GM18511 (cell line): ENCODE measurements around the gene ZNF821.
"Not testable (repeated sequence)": the region's sequence is repeated elsewhere in the genome, so short reads cannot be mapped to it uniquely, and the experiment has no call there.

Experiments
- ATAC-seq: cut with Tn5 transposase; IDR thresholded peaks from one replicate; pipeline ENCODE4 v1.9.1; 2021; ENCODE audit warnings: mild to moderate bottlenecking, moderate library complexity; ENCODE audit not compliant: unreplicated experiment

Gene ZNF821

DNA sequence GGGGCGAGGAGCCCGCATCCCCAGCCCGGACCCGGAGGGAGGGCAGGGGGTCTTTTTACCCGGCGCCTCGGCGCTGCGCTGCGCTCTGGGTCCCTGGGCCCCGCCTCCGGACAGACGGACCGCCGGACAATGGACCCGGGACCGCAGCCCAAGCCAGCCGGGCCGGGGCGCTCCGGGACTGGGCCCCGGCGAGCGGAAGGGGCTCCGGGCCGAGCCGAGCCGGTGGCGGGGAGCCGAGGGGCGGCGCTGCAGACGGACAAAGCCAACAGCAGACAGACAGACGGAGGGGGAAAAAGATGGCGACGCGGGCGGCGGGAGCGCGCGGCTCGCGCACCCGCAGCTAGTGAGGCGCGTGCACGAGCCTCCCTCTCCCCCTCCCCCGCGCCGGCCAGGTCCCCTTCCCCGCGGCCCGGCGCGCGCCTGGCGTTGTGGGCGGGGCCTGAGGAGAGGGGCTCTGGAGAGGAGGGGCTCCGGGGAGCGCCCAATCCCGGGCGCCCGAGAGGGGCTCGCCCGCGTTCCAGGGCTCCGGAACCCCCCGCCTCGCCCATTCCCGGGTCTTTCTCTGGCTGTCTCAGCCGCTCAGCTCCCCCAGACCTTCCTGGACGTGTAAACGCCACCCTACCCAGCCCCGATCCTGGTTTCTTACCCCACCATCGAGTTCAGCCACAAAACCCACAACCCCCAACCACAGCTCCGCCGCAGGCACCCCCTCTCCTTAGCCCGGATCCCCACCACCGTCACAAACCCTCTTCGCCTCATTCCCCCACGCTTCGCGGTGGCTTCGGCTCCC is at the start of gene ZNF821:
TSS of gene ZNF821 (minus strand) at position 334 of the 790 bp plus-strand sequence. CDS start 4,236 bp downstream, outside the sequence.
- ATAC-seq: peak; percentile 64

- no peak for ATAC-seq
Measured at GRCh38 chr16:71933017-71933416, 49.0 kb upstream of the ZNF821 start.

DNA sequence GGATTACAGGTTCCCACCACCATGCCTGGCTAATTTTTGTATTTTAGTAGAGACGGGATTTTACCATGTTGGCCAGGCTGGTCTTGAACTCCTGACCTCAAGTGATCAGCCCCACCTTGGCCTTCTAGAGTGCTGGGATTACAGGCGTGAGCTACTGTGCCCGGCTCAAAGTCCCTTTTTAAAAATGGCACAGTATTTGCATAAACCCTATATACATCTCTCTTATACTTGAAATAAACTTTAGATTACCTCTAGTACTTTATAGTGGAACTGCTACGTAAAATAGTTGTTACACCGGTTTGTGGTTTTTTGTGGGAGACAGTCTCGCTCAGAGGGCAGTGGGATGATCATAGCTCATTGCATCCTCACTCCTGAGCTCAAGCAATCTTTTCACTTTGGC is 47.6 kb upstream of the ZNF821 start:
- no peak for ATAC-seq

GRCh38 chr16:71931001-71931400 is 47.0 kb upstream of the ZNF821 start:
- ATAC-seq: no peak

DNA sequence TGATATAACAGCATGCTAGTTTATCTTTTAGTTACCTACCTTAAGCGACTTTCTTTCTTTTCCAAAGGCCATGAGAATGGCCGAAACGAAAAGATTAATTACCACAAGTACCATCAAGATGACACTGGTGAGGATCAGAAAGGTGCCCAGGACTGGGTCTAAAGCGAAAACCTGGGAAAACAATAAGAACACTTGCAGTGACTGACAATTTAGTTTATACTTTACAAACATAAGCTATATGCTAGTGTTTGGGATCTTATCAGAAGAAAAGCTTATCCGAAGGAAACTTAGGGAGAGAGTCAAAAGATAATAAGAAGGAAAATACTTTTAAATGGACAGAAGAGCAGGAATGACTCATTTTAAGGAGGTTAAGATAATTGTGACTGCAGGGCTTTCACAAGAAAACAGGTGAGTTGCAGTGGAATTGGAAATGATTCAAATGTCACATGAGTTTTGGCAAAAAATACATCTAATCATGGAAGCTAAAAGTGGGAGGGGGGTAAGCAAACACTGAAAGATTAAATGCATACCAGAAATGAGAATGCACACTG is 46.1 kb upstream of the ZNF821 start:
- ATAC-seq: no peak

DNA sequence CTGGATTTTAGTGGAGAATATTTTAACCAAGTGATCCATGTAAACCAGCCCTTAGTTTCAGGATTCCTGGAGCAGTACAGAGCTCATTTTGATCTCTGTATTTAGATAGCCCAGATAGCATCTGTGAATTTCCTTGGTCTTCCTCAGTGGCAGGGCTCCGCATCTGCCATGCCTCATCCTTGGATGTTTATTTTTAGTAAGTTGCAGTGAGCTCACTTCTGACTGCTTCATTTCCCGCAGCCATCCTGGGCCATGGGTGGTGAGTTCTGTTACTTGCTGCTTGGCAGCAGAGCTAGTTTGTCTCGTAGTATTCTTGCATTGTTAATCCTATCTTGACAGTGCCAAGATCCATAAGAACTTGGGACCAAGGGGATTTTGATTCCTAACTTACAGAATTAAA is 45.1 kb upstream of the ZNF821 start:
- no peak for ATAC-seq

DNA sequence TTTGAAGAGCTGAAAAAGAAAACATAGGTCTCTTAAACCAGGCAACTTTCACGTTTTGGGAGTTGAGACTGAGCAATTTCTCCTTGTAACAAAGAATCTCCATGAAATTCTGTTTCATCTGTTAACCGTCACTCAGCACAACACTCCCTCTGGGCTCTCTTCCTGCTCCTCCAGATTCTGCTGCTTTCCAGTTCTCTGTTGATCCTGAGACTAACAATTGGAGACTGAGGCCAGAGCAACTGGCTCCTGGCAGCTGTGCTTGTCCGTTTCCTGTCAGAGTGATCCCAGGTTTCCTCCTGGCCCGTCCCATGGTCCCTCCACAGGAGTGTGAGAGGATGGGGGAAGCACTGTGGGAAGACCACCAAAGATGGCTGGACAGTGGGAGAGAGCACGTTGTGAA is 43.8 kb upstream of the ZNF821 start:
- no peak for ATAC-seq

- ATAC-seq: no peak
Measured at GRCh38 chr16:71927383-71927782, 43.4 kb upstream of the ZNF821 start.

GRCh38 chr16:71924710-71925109 is 40.7 kb upstream of the ZNF821 start:
- no peak for ATAC-seq

GRCh38 chr16:71923941-71924690 is 40.1 kb upstream of the ZNF821 start:
- no peak for ATAC-seq

- ATAC-seq: no peak
Measured at GRCh38 chr16:71920658-71921057, 36.7 kb upstream of the ZNF821 start.

DNA sequence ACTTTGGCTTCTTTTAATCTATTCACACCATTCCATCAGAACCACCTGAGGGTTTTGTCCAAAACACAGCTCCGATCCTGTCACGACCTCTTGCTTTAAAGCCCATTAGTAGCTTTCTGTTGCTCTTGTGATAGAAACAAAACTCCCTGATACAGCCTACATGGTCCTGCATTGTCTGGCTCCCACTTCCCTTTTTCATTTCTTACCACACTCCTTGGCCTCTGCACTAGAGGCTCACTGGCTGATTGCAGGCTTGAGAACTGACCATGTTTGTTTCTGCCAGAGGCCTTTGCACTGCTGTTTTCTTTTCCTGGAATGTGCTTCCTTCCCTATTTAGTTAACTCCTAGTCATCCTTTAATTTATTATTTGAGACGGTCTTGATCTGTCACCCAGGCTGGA is 35.1 kb upstream of the ZNF821 start:
- peak; percentile 77 for ATAC-seq

- no peak for ATAC-seq
Measured at GRCh38 chr16:71917900-71918299, 33.9 kb upstream of the ZNF821 start.

DNA sequence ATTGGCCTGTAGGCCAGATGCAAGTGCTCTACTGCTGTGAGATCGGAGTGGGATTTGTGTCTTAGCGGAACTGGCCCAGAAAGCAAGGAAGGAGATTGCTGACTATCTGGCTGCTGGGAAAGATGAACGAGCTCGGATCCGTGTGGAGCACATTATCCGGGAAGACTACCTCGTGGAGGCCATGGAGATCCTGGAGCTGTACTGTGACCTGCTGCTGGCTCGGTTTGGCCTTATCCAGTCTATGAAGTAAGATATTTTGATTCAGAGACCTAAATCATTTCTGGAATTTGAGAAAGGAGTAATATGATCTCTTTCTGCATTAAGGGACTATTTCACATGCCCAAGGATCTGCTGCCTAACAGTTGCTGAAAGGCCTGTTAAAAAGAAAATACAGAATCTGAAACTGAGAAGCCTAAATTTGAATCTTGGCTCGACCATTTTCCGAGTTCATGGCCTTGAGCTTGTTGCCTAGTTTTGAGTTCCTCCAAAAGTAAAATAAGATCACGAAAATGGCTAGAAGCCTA is 32.5 kb upstream of the ZNF821 start:
- ATAC-seq: no peak

GRCh38 chr16:71915350-71915749 is 31.4 kb upstream of the ZNF821 start:
- ATAC-seq: no peak

DNA sequence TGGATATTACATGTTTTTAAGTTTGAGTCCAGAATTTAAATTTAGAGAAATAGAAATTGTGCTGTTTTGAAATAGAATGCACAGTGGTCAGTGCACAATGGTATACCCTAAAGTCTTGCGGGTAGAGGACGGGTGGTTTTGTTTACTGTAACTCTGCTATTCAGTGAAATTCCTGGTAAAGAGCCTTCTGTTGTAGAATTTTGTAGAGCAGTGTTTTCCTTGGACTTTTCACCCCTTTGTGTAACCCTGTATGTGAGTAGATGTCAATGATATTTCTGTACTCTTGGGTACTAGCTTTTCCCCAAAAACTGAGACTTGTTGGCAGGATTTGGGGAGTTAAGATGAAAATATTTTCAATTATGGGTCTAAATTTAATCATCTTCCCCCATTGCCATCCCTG is 30.8 kb upstream of the ZNF821 start:
- ATAC-seq: no peak

- no peak for ATAC-seq
Measured at GRCh38 chr16:71912534-71913275, 28.7 kb upstream of the ZNF821 start.

GRCh38 chr16:71911121-71911520 is 27.1 kb upstream of the ZNF821 start:
- ATAC-seq: no peak

- not testable (repeated sequence) for ATAC-seq
Measured at GRCh38 chr16:71905765-71906164, 21.8 kb upstream of the ZNF821 start.

GRCh38 chr16:71904239-71904638 is 20.3 kb upstream of the ZNF821 start:
- ATAC-seq: no peak

GRCh38 chr16:71903608-71904007 is 19.6 kb upstream of the ZNF821 start:
- no peak for ATAC-seq
